ENCODE data around the gene KRTAP20-3.

KRTAP20-3 gene

GRCh38 chr21:30642564-30642963 is at the start of gene KRTAP20-3:
KRTAP20-3 (plus strand) TSS chr21:30642864.
- no peak for DNase-seq
- in situ Hi-C loops (cut with MboI; ENCODE audit: low pct_unique_long_range_greater_than_20kb, low sequenced_read_pairs) = no loop called here

DNA sequence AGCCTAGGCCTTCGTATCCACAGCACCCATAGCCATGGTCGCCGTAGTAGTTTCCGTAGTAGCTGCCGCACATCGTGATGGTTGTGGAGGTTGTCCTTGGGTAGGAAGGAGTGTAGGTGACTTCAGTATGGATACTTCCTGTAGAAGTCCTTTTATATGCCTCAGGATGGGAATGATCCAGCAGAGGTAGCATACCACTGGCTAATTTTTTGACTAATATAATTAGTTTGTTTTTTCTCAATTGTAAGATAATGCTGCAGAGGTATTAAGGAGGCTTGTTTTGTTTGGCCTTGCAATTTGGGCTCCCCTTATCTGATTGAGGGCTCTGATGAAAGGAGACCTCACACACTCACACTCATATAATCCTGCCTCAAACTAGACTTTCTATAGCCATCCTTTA is 43.9 kb upstream of the KRTAP20-3 start, which contains the start of gene KRTAP6-2:
Gene KRTAP6-2 (minus strand): TSS at position 101 of the 400 bp plus-strand sequence. CDS start 28 bp downstream, at position 73.
- no peak for DNase-seq
- in situ Hi-C loops (cut with MboI; ENCODE audit: low pct_unique_long_range_greater_than_20kb, low sequenced_read_pairs) = no loop called here

DNA sequence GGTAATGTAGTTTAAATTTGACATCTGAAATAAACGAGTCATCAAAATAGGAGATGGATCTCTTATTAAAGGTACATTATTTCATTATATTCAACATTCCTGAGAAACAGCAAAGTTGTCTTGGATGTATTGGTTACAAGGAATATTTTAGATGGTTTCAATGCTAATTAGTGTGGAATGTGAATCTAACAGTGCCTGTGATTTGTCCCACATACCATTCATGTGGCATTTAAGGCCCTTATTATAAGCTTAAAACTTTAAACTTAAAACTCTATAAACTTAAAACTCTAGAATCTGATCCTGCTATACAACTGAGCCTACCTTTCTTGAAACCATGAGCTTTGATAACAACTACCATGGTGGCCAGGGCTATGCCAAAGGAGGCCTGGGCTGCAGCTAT is 41.9 kb upstream of the KRTAP20-3 start, which contains the start of gene KRTAP22-1:
Gene KRTAP22-1 (plus strand): TSS at position 301 of the 400 bp plus-strand sequence.
- in situ Hi-C loops (cut with MboI; ENCODE audit: low pct_unique_long_range_greater_than_20kb, low sequenced_read_pairs) = no loop called here
- no peak for DNase-seq

DNA sequence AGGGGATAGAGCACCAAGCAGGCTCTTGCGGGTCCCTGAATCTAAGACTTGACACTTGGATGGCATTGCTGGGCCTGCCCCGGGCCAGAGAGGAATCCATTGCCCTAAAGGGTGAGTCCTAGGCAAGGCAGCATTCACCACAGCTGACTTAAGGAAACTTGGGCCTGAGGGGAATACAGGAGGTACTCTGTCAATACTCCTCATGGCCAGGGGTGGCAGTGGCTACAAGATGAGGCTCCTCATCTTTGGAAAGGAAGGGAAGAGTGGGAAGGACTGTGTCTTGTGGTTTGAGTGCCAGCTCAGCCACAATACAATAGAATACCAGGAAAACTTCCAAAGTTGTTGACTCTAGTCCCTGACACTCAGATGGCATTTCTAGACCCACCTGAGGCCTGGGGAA is 36.7 kb upstream of the KRTAP20-3 start:
- DNase-seq = no peak
- in situ Hi-C loops (cut with MboI; ENCODE audit: low pct_unique_long_range_greater_than_20kb, low sequenced_read_pairs) = no loop called here

GRCh38 chr21:30612132-30612531 is 30.5 kb upstream of the KRTAP20-3 start:
- in situ Hi-C loops (cut with MboI; ENCODE audit: low pct_unique_long_range_greater_than_20kb, low sequenced_read_pairs) = no loop called here
- DNase-seq = no peak

- DNase-seq = no peak
- in situ Hi-C loops (cut with MboI; ENCODE audit: low pct_unique_long_range_greater_than_20kb, low sequenced_read_pairs) = no loop called here
Measured at GRCh38 chr21:30613836-30614235, 28.8 kb upstream of the KRTAP20-3 start, which contains the start of gene KRTAP6-1. KRTAP6-1 (minus strand) TSS chr21:30613930; CDS start chr21:30613904, 26 bp downstream.

- in situ Hi-C loops (cut with MboI; ENCODE audit: low pct_unique_long_range_greater_than_20kb, low sequenced_read_pairs) = no loop called here
- no peak for DNase-seq
Measured at GRCh38 chr21:30615199-30615598, 27.5 kb upstream of the KRTAP20-3 start.

DNA sequence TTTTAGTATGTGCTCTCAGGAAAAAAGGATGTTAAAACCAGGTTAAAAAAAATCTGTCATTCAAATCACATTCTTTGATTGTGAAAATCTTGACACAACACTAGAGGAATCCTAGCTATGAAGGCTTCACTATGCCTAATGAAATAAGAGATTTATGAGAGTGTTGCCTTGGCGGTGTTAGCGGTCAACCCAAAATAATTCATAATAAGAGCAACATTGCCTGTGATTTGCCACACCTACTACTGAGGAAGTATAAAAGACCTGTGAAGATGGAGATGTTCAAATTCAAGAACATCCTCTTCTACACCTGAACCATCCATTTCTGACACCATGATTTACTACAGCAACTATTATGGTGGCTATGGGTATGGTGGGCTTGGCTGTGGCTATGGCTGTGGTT is 26.5 kb upstream of the KRTAP20-3 start, which contains the start of gene KRTAP20-1:
Gene KRTAP20-1 (plus strand): TSS at position 301 of the 400 bp plus-strand sequence. CDS start 30 bp downstream, at position 331.
- in situ Hi-C loops (cut with MboI; ENCODE audit: low pct_unique_long_range_greater_than_20kb, low sequenced_read_pairs) = no loop called here
- no peak for DNase-seq

- in situ Hi-C loops (cut with MboI; ENCODE audit: low pct_unique_long_range_greater_than_20kb, low sequenced_read_pairs) = no loop called here
- DNase-seq = no peak
Measured at GRCh38 chr21:30620080-30620479, 22.6 kb upstream of the KRTAP20-3 start.

DNA sequence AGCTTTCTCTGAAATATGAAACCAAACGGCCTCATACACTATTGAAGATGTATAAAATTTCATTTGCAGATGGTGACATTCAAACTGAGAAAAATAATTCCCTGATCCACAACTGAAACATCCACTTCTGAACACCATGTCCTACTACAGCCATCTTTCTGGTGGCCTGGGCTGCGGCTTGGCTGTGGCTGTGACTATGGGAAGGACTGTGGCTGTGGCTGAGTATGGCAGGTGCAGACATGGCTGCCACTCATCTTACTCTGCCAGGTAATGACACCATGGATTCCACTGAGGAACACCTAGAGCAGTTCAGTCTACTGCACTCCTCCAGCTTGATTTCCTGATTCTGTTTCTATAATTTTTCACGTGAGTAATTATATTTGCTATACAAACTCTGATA is 22.1 kb upstream of the KRTAP20-3 start, which contains the start of gene KRTAP20-4:
Gene KRTAP20-4 (plus strand): TSS at position 106 of the 400 bp plus-strand sequence.
- no peak for DNase-seq
- in situ Hi-C loops (cut with MboI; ENCODE audit: low pct_unique_long_range_greater_than_20kb, low sequenced_read_pairs) = no loop called here

GRCh38 chr21:30623362-30623761 is 19.3 kb upstream of the KRTAP20-3 start:
- no peak for DNase-seq
- in situ Hi-C loops (cut with MboI; ENCODE audit: low pct_unique_long_range_greater_than_20kb, low sequenced_read_pairs) = no loop called here

GRCh38 chr21:30625449-30626165 is 17.1 kb upstream of the KRTAP20-3 start:
- in situ Hi-C loops (cut with MboI; ENCODE audit: low pct_unique_long_range_greater_than_20kb, low sequenced_read_pairs) = no loop called here
- DNase-seq = no peak

GRCh38 chr21:30628109-30628508 is 14.6 kb upstream of the KRTAP20-3 start:
- in situ Hi-C loops (cut with MboI; ENCODE audit: low pct_unique_long_range_greater_than_20kb, low sequenced_read_pairs) = no loop called here
- DNase-seq = no peak

- in situ Hi-C loops (cut with MboI; ENCODE audit: low pct_unique_long_range_greater_than_20kb, low sequenced_read_pairs) = no loop called here
- no peak for DNase-seq
Measured at GRCh38 chr21:30629200-30629599, 13.5 kb upstream of the KRTAP20-3 start.

DNA sequence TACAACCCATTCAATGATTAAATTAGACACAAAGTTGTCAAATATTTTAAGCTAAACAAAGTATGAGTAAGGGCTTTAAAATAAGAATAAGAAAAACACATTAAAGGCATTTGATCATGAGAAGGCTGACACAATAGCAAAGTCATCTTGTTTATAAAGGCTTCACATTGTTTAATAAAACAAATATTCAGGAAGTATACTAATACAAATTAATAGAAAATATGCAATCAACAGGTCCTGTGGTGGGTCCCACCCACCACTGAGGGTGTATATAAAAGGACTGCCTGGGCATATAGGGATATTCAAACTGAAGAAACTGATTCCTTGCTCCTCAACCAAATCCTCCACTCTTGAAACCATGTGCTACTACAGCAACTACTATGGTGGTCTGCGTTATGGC is 7.8 kb upstream of the KRTAP20-3 start, which contains the start of gene KRTAP20-2:
Gene KRTAP20-2 (plus strand): TSS at position 301 of the 400 bp plus-strand sequence. CDS start 58 bp downstream, at position 359.
- in situ Hi-C loops (cut with MboI; ENCODE audit: low pct_unique_long_range_greater_than_20kb, low sequenced_read_pairs) = no loop called here
- DNase-seq = no peak

DNA sequence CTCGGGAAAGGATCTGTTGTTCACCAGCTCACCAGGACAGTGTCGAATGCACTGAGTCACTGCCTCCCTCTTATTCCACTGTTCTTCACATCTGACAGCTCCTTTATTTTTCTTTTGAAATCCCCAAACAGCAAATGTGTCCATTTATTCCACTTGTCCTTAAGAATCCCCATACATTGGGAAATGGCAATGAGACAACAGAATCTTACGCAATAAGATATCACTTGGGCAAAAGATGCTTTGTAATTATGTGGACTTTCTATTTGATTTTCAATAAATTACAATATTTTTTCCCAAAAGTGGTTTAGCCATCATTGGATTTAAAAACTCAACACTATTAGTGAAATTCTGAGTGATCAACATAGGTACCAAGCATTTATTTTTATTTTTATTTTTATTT is 4.0 kb upstream of the KRTAP20-3 start:
- in situ Hi-C loops (cut with MboI; ENCODE audit: low pct_unique_long_range_greater_than_20kb, low sequenced_read_pairs) = no loop called here
- DNase-seq = no peak

DNA sequence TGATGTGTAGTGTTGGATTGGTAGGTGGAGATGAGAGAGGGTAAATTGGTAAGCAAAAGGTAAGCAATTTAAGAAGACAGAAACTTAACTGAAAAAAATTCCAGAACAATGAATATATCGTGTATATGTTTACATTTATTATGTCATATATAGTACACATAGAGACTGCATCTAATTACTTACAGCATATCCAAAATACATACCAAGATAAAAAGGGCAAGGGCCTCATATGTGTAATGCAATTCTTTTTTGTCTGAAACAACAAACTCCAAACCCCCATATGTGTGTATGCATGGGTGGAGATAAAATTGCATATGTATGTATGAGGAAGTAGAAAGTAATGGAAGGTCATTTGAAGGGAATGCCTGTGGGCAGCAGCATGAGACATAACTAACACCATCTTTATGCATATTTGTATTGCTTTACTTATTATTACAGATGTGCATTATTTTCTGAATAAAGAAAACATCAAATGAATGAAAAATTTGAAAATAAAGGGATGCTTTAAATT is 4.3 kb downstream of the KRTAP20-3 start:
- no peak for DNase-seq
- in situ Hi-C loops (cut with MboI; ENCODE audit: low pct_unique_long_range_greater_than_20kb, low sequenced_read_pairs) = no loop called here

- DNase-seq = no peak
- in situ Hi-C loops (cut with MboI; ENCODE audit: low pct_unique_long_range_greater_than_20kb, low sequenced_read_pairs) = no loop called here
Measured at GRCh38 chr21:30652891-30653290, 10.2 kb downstream of the KRTAP20-3 start.

- DNase-seq = no peak
- in situ Hi-C loops (cut with MboI; ENCODE audit: low pct_unique_long_range_greater_than_20kb, low sequenced_read_pairs) = no loop called here
Measured at GRCh38 chr21:30668776-30669175, 26.1 kb downstream of the KRTAP20-3 start.

- no peak for DNase-seq
Measured at GRCh38 chr21:30672985-30673650, 30.5 kb downstream of the KRTAP20-3 start.

More at GRCh38 chr21:30672985-30673650, 30.5 kb downstream of the KRTAP20-3 start:
- in situ Hi-C loops (cut with MboI; ENCODE audit: low pct_unique_long_range_greater_than_20kb, low sequenced_read_pairs) = no loop called here
